NCI-H748 treated with DMSO at 0.1 percent for 48 hours (cell line): ENCODE measurements around the gene CEP120.
"Not testable (repeated sequence)": the region's sequence is repeated elsewhere in the genome, so short reads cannot be mapped to it uniquely, and the experiment has no call there.

ENCODE experiments used
- DNase-seq: peaks from one replicate; lab custom pipeline; 2025; lab: John Stamatoyannopoulos, UW

The CEP120 gene

GRCh38 chr5:123423278-123424149 is at the start of gene CEP120:
Gene CEP120, minus strand, starts transcription at chr5:123423403. Its CDS starts 405 bp downstream, at chr5:123422998.
- DNase-seq, result peak; percentile 96

GRCh38 chr5:123472150-123472924 is 49.1 kb upstream of the CEP120 start:
- DNase-seq, result no peak

GRCh38 chr5:123471385-123471784 is 48.2 kb upstream of the CEP120 start:
- no peak for DNase-seq

GRCh38 chr5:123466839-123467238 is 43.6 kb upstream of the CEP120 start:
- not testable (repeated sequence) for DNase-seq

- DNase-seq, result no peak
Measured at GRCh38 chr5:123460296-123460729, 37.1 kb upstream of the CEP120 start.

- not testable (repeated sequence) for DNase-seq
Measured at GRCh38 chr5:123458994-123459393, 35.8 kb upstream of the CEP120 start.

GRCh38 chr5:123456242-123456641 is 33.0 kb upstream of the CEP120 start:
- no peak for DNase-seq

GRCh38 chr5:123455640-123456039 is 32.4 kb upstream of the CEP120 start:
- DNase-seq, result no peak

- no peak for DNase-seq
Measured at GRCh38 chr5:123455095-123455494, 31.9 kb upstream of the CEP120 start.

- DNase-seq, result no peak
Measured at GRCh38 chr5:123454259-123454911, 31.2 kb upstream of the CEP120 start.

- no peak for DNase-seq
Measured at GRCh38 chr5:123452401-123452800, 29.2 kb upstream of the CEP120 start.

- DNase-seq, result peak; percentile 58
Measured at GRCh38 chr5:123451047-123451446, 27.8 kb upstream of the CEP120 start.

GRCh38 chr5:123450640-123451039 is 27.4 kb upstream of the CEP120 start:
- peak; percentile 84 for DNase-seq

GRCh38 chr5:123450114-123450513 is 26.9 kb upstream of the CEP120 start:
- no peak for DNase-seq

GRCh38 chr5:123449424-123449974 is 26.3 kb upstream of the CEP120 start:
- no peak for DNase-seq

GRCh38 chr5:123448743-123449142 is 25.5 kb upstream of the CEP120 start:
- DNase-seq, result no peak

- DNase-seq, result no peak
Measured at GRCh38 chr5:123448017-123448617, 24.9 kb upstream of the CEP120 start.

GRCh38 chr5:123444016-123444415 is 20.8 kb upstream of the CEP120 start:
- DNase-seq, result no peak

GRCh38 chr5:123441408-123441807 is 18.2 kb upstream of the CEP120 start:
- no peak for DNase-seq

GRCh38 chr5:123440456-123441181 is 17.4 kb upstream of the CEP120 start:
- DNase-seq, result no peak

GRCh38 chr5:123439709-123440108 is 16.5 kb upstream of the CEP120 start:
- DNase-seq, result no peak
